Mammary epithelial cell (primary cell): ENCODE measurements around the gene SPDEF.

Source experiments
- CTCF ChIP-seq, 2 donors: IDR thresholded peaks in 1 of 2; conservative IDR thresholded peaks in 1 of 2; 2 replicates each; pipeline ENCODE4 v1.5.1; 2011 to 2012; ENCODE audit warnings: inconsistent platforms in 2 of 2, low read length in 2 of 2, mild to moderate bottlenecking in 2 of 2, control low read depth in 1 of 2, low read depth in 1 of 2; ENCODE audit not compliant: insufficient read depth in 1 of 2; ENCODE audit errors: extremely low read depth in 1 of 2
- EZH2 ChIP-seq: IDR thresholded peaks from 2 replicates; pipeline ENCODE4 v1.6.1; 2012; ENCODE audit warnings: low read length, inconsistent platforms, borderline replicate concordance

- no peak for TF ChIP-seq CTCF (conservative IDR thresholded peaks at IDR 0.05 in 1 of 2, IDR thresholded peaks at IDR 0.05 in 1 of 2; ENCODE audit: extremely low read depth in 1 of 2, insufficient read depth in 1 of 2, low read depth in 1 of 2, low read length in 2 of 2)
- TF ChIP-seq EZH2, result no peak
These were observed 28.6 kb upstream of the SPDEF start for GRCh38 chr6:34584694-34585093.
